GM12878 (cell line): ENCODE measurements around the gene RANBP6. TPM values are rescaled to one million over a fixed set of nuclear protein-coding genes. Genes with fewer than 3 reads are reported as not detected.

ENCODE experiments used
- ATAC-seq: fragments of 200-7000 bp; cut with Tn5 transposase; 3 replicates; pipeline ENCODE4 v1.9.1; 2020; ENCODE audit warnings: mild to moderate bottlenecking, moderate library complexity
- Bru-seq: library from RNA; stranded (reverse); fragments of 400-500 nt; gene quantifications from one replicate; lab custom pipeline; 2021; lab: Mats Ljungman, UMichigan
- BruChase-seq, 2 experiments: library from RNA; stranded (reverse); fragments of 400-500 nt; gene quantifications; one replicate each; lab custom pipeline; 2021; lab: Mats Ljungman, UMichigan
- BruUV-seq: library from RNA; stranded (reverse); fragments of 400-500 nt; replicated peaks from 2 replicates; lab custom pipeline; 2021; lab: Mats Ljungman, UMichigan
- CTCF ChIA-PET: fragments of 300-600 bp; sonication (Branson Sonifier 250); formaldehyde crosslinking; extraction: SDS; loops from one replicate; lab custom pipeline; 2021; ENCODE audit warnings: inconsistent platforms; lab: Yijun Ruan, JAX
- POLR2A ChIA-PET: fragments of 350-600 bp; formaldehyde crosslinking; extraction: SDS; loops from one replicate; lab custom pipeline; 2021; ENCODE audit warnings: inconsistent platforms; lab: Charles Lee
- RAD21 ChIA-PET: fragments of 300-600 bp; sonication (Branson Sonifier 250); formaldehyde crosslinking; loops from one replicate; lab custom pipeline; 2023; ENCODE audit warnings: antibody characterized with exemption; ENCODE audit not compliant: unreplicated experiment; lab: Charles Lee
- SMC1A ChIA-PET: fragments of 300-600 bp; sonication (Branson Sonifier 250); formaldehyde crosslinking; loops from one replicate; lab custom pipeline; 2023; ENCODE audit not compliant: unreplicated experiment, uncharacterized antibody; lab: Charles Lee
- DNase-seq: peaks from one replicate; pipeline ENCODE4 v3.0.0-alpha.2; 2011; ENCODE audit warnings: low read depth, low spot score
- FAIRE-seq: peaks from 3 replicates; lab custom pipeline; 2011; peaks lifted over from hg19 to GRCh38; lab: Jason Lieb, UNC
- H2AFZ ChIP-seq: 2 replicates; pipeline ENCODE4 v1.6.0; 2011; ENCODE audit warnings: low read depth, low read length, control low read depth; ENCODE audit not compliant: control insufficient read depth
- H3K27ac ChIP-seq: 2 replicates; pipeline ENCODE4 v1.5.1; 2011; ENCODE audit warnings: control low read depth; ENCODE audit not compliant: control insufficient read depth, insufficient read depth
- H3K27me3 ChIP-seq, 2 experiments: replicated peaks in 1 of 2; 2 replicates each; pipeline versions ENCODE4 v1.6.0 to v1.6.1; 2011; ENCODE audit warnings: low read length in 1 of 2; ENCODE audit not compliant: control insufficient read depth in 2 of 2, insufficient read depth in 2 of 2
- H3K36me3 ChIP-seq, 2 experiments: 2 replicates each; pipeline ENCODE4 v1.5.1; 2011; ENCODE audit warnings: low read length in 1 of 2; ENCODE audit not compliant: control insufficient read depth in 2 of 2, insufficient read depth in 2 of 2
- H3K4me1 ChIP-seq: 2 replicates; pipeline ENCODE4 v1.6.1; 2011; ENCODE audit warnings: mild to moderate bottlenecking, low read length, moderate library complexity, mixed read lengths; ENCODE audit not compliant: control insufficient read depth, insufficient read depth
- H3K4me2 ChIP-seq: 2 replicates; pipeline ENCODE4 v1.6.0; 2011; ENCODE audit warnings: control low read depth; ENCODE audit not compliant: control insufficient read depth, insufficient read depth
- H3K4me3 ChIP-seq: fragments of 200-600 bp; sonication (generic); 2 replicates; pipeline ENCODE4 v1.5.1; 2016
- H3K79me2 ChIP-seq: 2 replicates; pipeline ENCODE4 v1.6.0; 2011; ENCODE audit warnings: low read length; ENCODE audit not compliant: control insufficient read depth, insufficient read depth
- H3K9ac ChIP-seq: 2 replicates; pipeline ENCODE4 v1.8.0; 2011; ENCODE audit warnings: low read length, control low read depth, mixed read lengths; ENCODE audit not compliant: control insufficient read depth, insufficient read depth
- H3K9me3 ChIP-seq: replicated peaks from 3 replicates; pipeline ENCODE4 v1.5.1; 2011; ENCODE audit warnings: mild to moderate bottlenecking, low read length; ENCODE audit not compliant: control insufficient read depth, insufficient read depth
- H4K20me1 ChIP-seq: 2 replicates; pipeline ENCODE4 v1.6.0; 2011; ENCODE audit not compliant: control insufficient read depth, insufficient read depth
- ATF3 ChIP-seq: IDR thresholded peaks from 2 replicates; pipeline ENCODE4 v1.6.1; 2011; ENCODE audit warnings: low read depth, mild to moderate bottlenecking, low read length, moderate library complexity, borderline replicate concordance; ENCODE audit errors: extremely low read depth
- BCL11A ChIP-seq: IDR thresholded peaks from 2 replicates; pipeline ENCODE4 v1.6.1; 2011; ENCODE audit warnings: low read depth, low read length
- ESRRA ChIP-seq: IDR thresholded peaks from 2 replicates; pipeline ENCODE4 v1.6.1; 2012; ENCODE audit warnings: mild to moderate bottlenecking, low read length, improper control_type of control experiment
- GATAD2B ChIP-seq: fragments of 450-650 bp; conservative IDR thresholded peaks from 2 replicates; pipeline ENCODE4 v1.6.1; 2017; ENCODE audit warnings: low read depth, mild to moderate bottlenecking, moderate library complexity
- MTA3 ChIP-seq: IDR thresholded peaks from 2 replicates; pipeline ENCODE4 v1.6.1; 2012; ENCODE audit warnings: low read length, inconsistent platforms, borderline replicate concordance
- RB1 ChIP-seq: fragments of 450-650 bp; formaldehyde crosslinking; IDR thresholded peaks from 2 replicates; pipeline ENCODE4 v1.6.1; 2017; ENCODE audit warnings: mild to moderate bottlenecking, borderline replicate concordance
- ZBTB11 ChIP-seq: fragments of 450-650 bp; formaldehyde crosslinking; IDR thresholded peaks from 2 replicates; pipeline ENCODE4 v1.5.0; 2022; ENCODE audit warnings: mild to moderate bottlenecking, missing genetic modification characterization
- WGBS: methylation state at CpG from one replicate; pipeline ENCODE4 v1.1.6; 2016; ENCODE audit warnings: low lambda C conversion rate; ENCODE audit not compliant: insufficient replicate concordance, insufficient coverage; ENCODE audit errors: missing lambda C conversion rate; 5-methylcytosine and 5-hydroxymethylcytosine counted together
- in situ Hi-C: fragments of 300-500 bp; cut with MboI; formaldehyde crosslinking; loops from 9 replicates; pipeline ENCODE4 v1.14.3; 2018; ENCODE audit warnings: mixed read lengths
- intact Hi-C: fragments of 100-400 bp; cut with micrococcal nuclease; formaldehyde crosslinking; loops from one replicate; pipeline ENCODE4 v1.14.2; 2022; ENCODE audit not compliant: unreplicated experiment
- long read RNA-seq, 2 experiments: library from polyadenylated mRNA; unstranded; transcript quantifications; one replicate each; pipeline ENCODE4 v2.0.0, GENCODE V29; 2019 to 2020
- polyA minus RNA-seq, 3 experiments: library from RNA; depleted of rRNA, polyadenylated mRNA; stranded (reverse); fragments of >200 nt; gene quantifications; 2 replicates each; pipeline ENCODE4 v1.2.3, GENCODE V29; 2011
- polyA plus RNA-seq, 11 experiments: library from polyadenylated mRNA; depleted of rRNA in 4 of 11; unstranded in 6 of 11; stranded (reverse) in 5 of 11; fragments of >200 nt; fragmentation: Nextera tagmentation in 4 of 11; fragmentation: Illumina TruSeq in 1 of 11; extraction: Ambion mirVana in 4 of 11; extraction: Trizol in 1 of 11; gene quantifications; 1 replicate in 1 of 11; 2 replicates in 10 of 11; pipeline versions ENCODE4 v1.2.1 to v1.2.3, GENCODE V29; 2011 to 2016; ENCODE audit warnings: inconsistent platforms in 2 of 11, missing spikeins in 2 of 11, low read depth in 1 of 11
- total RNA-seq, 4 experiments: library from RNA; depleted of rRNA in 3 of 4; stranded (reverse); fragments of >200 nt in 3 of 4; fragmentation: Illumina TruSeq in 1 of 4; extraction: Trizol in 1 of 4; gene quantifications; 2 replicates each; pipeline versions ENCODE4 v1.2.1 to v1.2.3, GENCODE V29; 2013 to 2021
- TF ChIP-seq, protein P1 (sequence below): fragments of 450-650 bp; IDR thresholded peaks from 2 replicates; pipeline ENCODE4 v1.6.1; 2016; ENCODE audit warnings: mild to moderate bottlenecking, moderate library complexity, borderline replicate concordance

RANBP6 gene
- 38.5 and 40.8 TPM in 2 replicates for total RNA-seq (2013; cell fraction: nucleolus; rRNA removed)
- total RNA-seq (2014; rRNA removed) (20.4 and 21.7 TPM in 2 replicates), total RNA-seq (2014; rRNA removed; fragmentation: Illumina TruSeq; extraction: Trizol) (24.1 and 24.2 TPM in 2 replicates), total RNA-seq (2021) (17.1 and 18.1 TPM in 2 replicates), polyA plus RNA-seq (2011; rRNA removed) (22.2 and 36.8 TPM in 2 replicates), polyA plus RNA-seq (2014; fragmentation: Illumina TruSeq; extraction: Trizol) (18.3 and 24.4 TPM in 2 replicates), polyA plus RNA-seq (2014; fragmentation: Nextera tagmentation; extraction: Ambion mirVana) (10 to 100 TPM; 10.9 to 11.7 TPM), polyA plus RNA-seq (2014; rRNA removed) (11.5 and 16.6 TPM in 2 replicates), polyA plus RNA-seq (2016; fragmentation: Nextera tagmentation; extraction: Ambion mirVana) (10 to 100 TPM; 26.3 to 26.9 TPM), polyA minus RNA-seq (2011; rRNA and poly(A)+ RNA removed) (13.1 and 21.1 TPM in 2 replicates), Bru-seq, nascent RNA (percentile 96 among the genes with signal in this experiment), BruChase-seq, experiment 1, labeled RNA remaining after a 6-hour chase (percentile 93 among the genes with signal in this experiment), BruChase-seq, experiment 2, labeled RNA remaining after a 2-hour chase (percentile 99 among the genes with signal in this experiment)
- polyA plus RNA-seq (2011; ENCODE audit: low read depth), result 11.7 TPM
- 7.1 and 7.8 TPM in 2 replicates for polyA plus RNA-seq (2011; cell fraction: cytosol; rRNA removed)
- polyA plus RNA-seq (2011; cell fraction: nucleus; rRNA removed), result 17.8 TPM in 2 replicates
- polyA plus RNA-seq (2012), result 13.5 and 13.9 TPM in 2 replicates
- polyA minus RNA-seq (2011; cell fraction: cytosol; rRNA and poly(A)+ RNA removed), result 9.2 and 9.7 TPM in 2 replicates
- polyA minus RNA-seq (2011; cell fraction: nucleus; rRNA and poly(A)+ RNA removed), result 18.9 and 20.3 TPM in 2 replicates
- long read RNA-seq, experiment 1, full-length matches to known transcripts, result 8 of 8 reads
- long read RNA-seq, experiment 1, partial matches to known transcripts, result 0 of 8 reads
- long read RNA-seq, experiment 1, other reads (novel, unspliced or antisense), result 0 of 8 reads
- long read RNA-seq, experiment 2, full-length matches to known transcripts, result 77 of 77 reads
- long read RNA-seq, experiment 2, partial matches to known transcripts, result 0 of 77 reads
- long read RNA-seq, experiment 2, other reads (novel, unspliced or antisense), result 0 of 77 reads

GRCh38 chr9:6015278-6016157, at the start of gene RANBP6:
Gene RANBP6 (minus strand): TSS chr9:6015624. CDS start chr9:6015607, 17 bp downstream.
- FAIRE-seq (peak; percentile 54), ATAC-seq (peak; percentile 99), DNase-seq (peak; percentile 51)
- ChIA-PET POLR2A (interaction anchor here (0.8 to 1.9 kb wide), 10 partner anchors 10 to 94 kb away, joined by 3 to 8 read pairs (median 4); no protein-coding TSS in a partner anchor), CTCF (interaction anchor here (0.6 to 4.4 kb wide), 14 partner anchors 9 to 724 kb away, joined by 3 to 30 read pairs (median 4); no protein-coding TSS in a partner anchor), RAD21 (interaction anchor here (0.7 to 1.8 kb wide), 10 partner anchors 8 to 130 kb away, joined by 3 to 8 read pairs (median 5); no protein-coding TSS in a partner anchor), SMC1A (interaction anchor here (0.6 to 3.3 kb wide), 10 partner anchors 8 to 419 kb away, joined by 3 to 25 read pairs (median 4); no protein-coding TSS in a partner anchor)
- no TSS peak for BruUV-seq
- Histone ChIP-seq H3K79me2 (peaks cover 29% of the 10 kb centered on the region), H3K27me3 (no peaks in the 10 kb centered on the region), H3K9ac (peak within 1 kb of the TSS; percentile 84), H3K27ac (peak within 1 kb of the TSS; percentile 80), H3K4me2 (peak within 1 kb of the TSS; percentile 78), H4K20me1 (no peaks in the 10 kb centered on the region), H3K4me3 (peak within 1 kb of the TSS; percentile 83), H3K9me3 (no peaks in the 10 kb centered on the region), H2AFZ (peak within 1 kb of the TSS; percentile 93), H3K36me3 (peaks cover 0 to 3% of the 10 kb centered on the region in 2 experiments; a peak in 1 of 4 replicates), H3K4me1 (peaks cover 12% of the 10 kb centered on the region)
- WGBS, result 5% methylated on average over 43 of the region's 43 CpGs
- intact Hi-C loops (no loop called here), in situ Hi-C loops (no loop called here)
- TF ChIP-seq ZBTB11, result no peak
- TF ChIP-seq, protein P1, sequence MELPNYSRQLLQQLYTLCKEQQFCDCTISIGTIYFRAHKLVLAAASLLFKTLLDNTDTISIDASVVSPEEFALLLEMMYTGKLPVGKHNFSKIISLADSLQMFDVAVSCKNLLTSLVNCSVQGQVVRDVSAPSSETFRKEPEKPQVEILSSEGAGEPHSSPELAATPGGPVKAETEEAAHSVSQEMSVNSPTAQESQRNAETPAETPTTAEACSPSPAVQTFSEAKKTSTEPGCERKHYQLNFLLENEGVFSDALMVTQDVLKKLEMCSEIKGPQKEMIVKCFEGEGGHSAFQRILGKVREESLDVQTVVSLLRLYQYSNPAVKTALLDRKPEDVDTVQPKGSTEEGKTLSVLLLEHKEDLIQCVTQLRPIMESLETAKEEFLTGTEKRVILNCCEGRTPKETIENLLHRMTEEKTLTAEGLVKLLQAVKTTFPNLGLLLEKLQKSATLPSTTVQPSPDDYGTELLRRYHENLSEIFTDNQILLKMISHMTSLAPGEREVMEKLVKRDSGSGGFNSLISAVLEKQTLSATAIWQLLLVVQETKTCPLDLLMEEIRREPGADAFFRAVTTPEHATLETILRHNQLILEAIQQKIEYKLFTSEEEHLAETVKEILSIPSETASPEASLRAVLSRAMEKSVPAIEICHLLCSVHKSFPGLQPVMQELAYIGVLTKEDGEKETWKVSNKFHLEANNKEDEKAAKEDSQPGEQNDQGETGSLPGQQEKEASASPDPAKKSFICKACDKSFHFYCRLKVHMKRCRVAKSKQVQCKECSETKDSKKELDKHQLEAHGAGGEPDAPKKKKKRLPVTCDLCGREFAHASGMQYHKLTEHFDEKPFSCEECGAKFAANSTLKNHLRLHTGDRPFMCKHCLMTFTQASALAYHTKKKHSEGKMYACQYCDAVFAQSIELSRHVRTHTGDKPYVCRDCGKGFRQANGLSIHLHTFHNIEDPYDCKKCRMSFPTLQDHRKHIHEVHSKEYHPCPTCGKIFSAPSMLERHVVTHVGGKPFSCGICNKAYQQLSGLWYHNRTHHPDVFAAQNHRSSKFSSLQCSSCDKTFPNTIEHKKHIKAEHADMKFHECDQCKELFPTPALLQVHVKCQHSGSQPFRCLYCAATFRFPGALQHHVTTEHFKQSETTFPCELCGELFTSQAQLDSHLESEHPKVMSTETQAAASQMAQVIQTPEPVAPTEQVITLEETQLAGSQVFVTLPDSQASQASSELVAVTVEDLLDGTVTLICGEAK, result peak; percentile 46; the same call in 1 of the 2 replicates
- TF ChIP-seq GATAD2B, result peak; percentile 23; the same call in 1 of the 2 replicates
- no peak for TF ChIP-seq MTA3
- no peak for TF ChIP-seq BCL11A
- peak; percentile 88; the same call in 1 of the 2 replicates for TF ChIP-seq RB1
- peak; percentile 93 for TF ChIP-seq ATF3
- TF ChIP-seq ESRRA, result no peak
